GM12878 (cell line): Measurements from ENCODE around the gene ETV6. TPM values are rescaled to one million over a fixed set of nuclear protein-coding genes. Genes with fewer than 3 reads are reported as not detected.

Experiments used
- ATAC-seq: fragments of 200-7000 bp; cut with Tn5 transposase; 3 replicates; pipeline ENCODE4 v1.9.1; 2020; ENCODE audit warnings: mild to moderate bottlenecking, moderate library complexity
- BruUV-seq: library from RNA; stranded (reverse); fragments of 400-500 nt; replicated peaks from 2 replicates; lab custom pipeline; 2021; lab: Mats Ljungman, UMichigan
- CTCF ChIA-PET: fragments of 300-600 bp; sonication (Branson Sonifier 250); formaldehyde crosslinking; extraction: SDS; loops from one replicate; lab custom pipeline; 2021; ENCODE audit warnings: inconsistent platforms; lab: Yijun Ruan, JAX
- POLR2A ChIA-PET: fragments of 350-600 bp; formaldehyde crosslinking; extraction: SDS; loops from one replicate; lab custom pipeline; 2021; ENCODE audit warnings: inconsistent platforms; lab: Charles Lee
- RAD21 ChIA-PET: fragments of 300-600 bp; sonication (Branson Sonifier 250); formaldehyde crosslinking; loops from one replicate; lab custom pipeline; 2023; ENCODE audit warnings: antibody characterized with exemption; ENCODE audit not compliant: unreplicated experiment; lab: Charles Lee
- SMC1A ChIA-PET: fragments of 300-600 bp; sonication (Branson Sonifier 250); formaldehyde crosslinking; loops from one replicate; lab custom pipeline; 2023; ENCODE audit not compliant: unreplicated experiment, uncharacterized antibody; lab: Charles Lee
- DNase-seq: peaks from one replicate; pipeline ENCODE4 v3.0.0-alpha.2; 2011; ENCODE audit warnings: low read depth, low spot score
- FAIRE-seq: peaks from 3 replicates; lab custom pipeline; 2011; peaks lifted over from hg19 to GRCh38; lab: Jason Lieb, UNC
- H2AFZ ChIP-seq: 2 replicates; pipeline ENCODE4 v1.6.0; 2011; ENCODE audit warnings: low read depth, low read length, control low read depth; ENCODE audit not compliant: control insufficient read depth
- H3K27ac ChIP-seq: 2 replicates; pipeline ENCODE4 v1.5.1; 2011; ENCODE audit warnings: control low read depth; ENCODE audit not compliant: control insufficient read depth, insufficient read depth
- H3K27me3 ChIP-seq, 2 experiments: replicated peaks in 1 of 2; 2 replicates each; pipeline versions ENCODE4 v1.6.0 to v1.6.1; 2011; ENCODE audit warnings: low read length in 1 of 2; ENCODE audit not compliant: control insufficient read depth in 2 of 2, insufficient read depth in 2 of 2
- H3K36me3 ChIP-seq, 2 experiments: 2 replicates each; pipeline ENCODE4 v1.5.1; 2011; ENCODE audit warnings: low read length in 1 of 2; ENCODE audit not compliant: control insufficient read depth in 2 of 2, insufficient read depth in 2 of 2
- H3K4me1 ChIP-seq: 2 replicates; pipeline ENCODE4 v1.6.1; 2011; ENCODE audit warnings: mild to moderate bottlenecking, low read length, moderate library complexity, mixed read lengths; ENCODE audit not compliant: control insufficient read depth, insufficient read depth
- H3K4me2 ChIP-seq: 2 replicates; pipeline ENCODE4 v1.6.0; 2011; ENCODE audit warnings: control low read depth; ENCODE audit not compliant: control insufficient read depth, insufficient read depth
- H3K4me3 ChIP-seq: fragments of 200-600 bp; sonication (generic); 2 replicates; pipeline ENCODE4 v1.5.1; 2016
- H3K79me2 ChIP-seq: 2 replicates; pipeline ENCODE4 v1.6.0; 2011; ENCODE audit warnings: low read length; ENCODE audit not compliant: control insufficient read depth, insufficient read depth
- H3K9ac ChIP-seq: 2 replicates; pipeline ENCODE4 v1.8.0; 2011; ENCODE audit warnings: low read length, control low read depth, mixed read lengths; ENCODE audit not compliant: control insufficient read depth, insufficient read depth
- H3K9me3 ChIP-seq: replicated peaks from 3 replicates; pipeline ENCODE4 v1.5.1; 2011; ENCODE audit warnings: mild to moderate bottlenecking, low read length; ENCODE audit not compliant: control insufficient read depth, insufficient read depth
- H4K20me1 ChIP-seq: 2 replicates; pipeline ENCODE4 v1.6.0; 2011; ENCODE audit not compliant: control insufficient read depth, insufficient read depth
- EED ChIP-seq: sonication (generic); IDR thresholded peaks from 2 replicates; pipeline ENCODE4 v1.6.1; 2016; ENCODE audit warnings: antibody characterized with exemption, low read depth
- ETV6 ChIP-seq, 2 experiments: fragments of 450-650 bp in 1 of 2; IDR thresholded peaks in 1 of 2; conservative IDR thresholded peaks in 1 of 2; 2 replicates each; pipeline ENCODE4 v1.6.1; 2014; ENCODE audit warnings: antibody characterized with exemption in 1 of 2, borderline replicate concordance in 1 of 2, low read depth in 1 of 2, mild to moderate bottlenecking in 1 of 2, moderate library complexity in 1 of 2
- HDAC2 ChIP-seq: fragments of 200-600 bp; sonication (generic); IDR thresholded peaks from 2 replicates; pipeline ENCODE4 v1.6.1; 2017
- LARP7 ChIP-seq: fragments of 450-650 bp; IDR thresholded peaks from 2 replicates; pipeline ENCODE4 v1.6.1; 2017; ENCODE audit warnings: mild to moderate bottlenecking
- MTA2 ChIP-seq: fragments of 450-650 bp; IDR thresholded peaks from 2 replicates; pipeline ENCODE4 v1.6.1; 2016; ENCODE audit warnings: low read depth, mild to moderate bottlenecking, moderate library complexity
- NFYB ChIP-seq: IDR thresholded peaks from 2 replicates; pipeline ENCODE4 v1.6.1; 2011; ENCODE audit warnings: low read depth, mild to moderate bottlenecking, low read length, improper control_type of control experiment, moderate library complexity; ENCODE audit not compliant: insufficient read depth
- RAD21 ChIP-seq: IDR thresholded peaks from 2 replicates; pipeline ENCODE4 v1.6.1; 2011; ENCODE audit warnings: mild to moderate bottlenecking, low read depth, low read length, moderate library complexity; ENCODE audit not compliant: insufficient read depth
- RAD51 ChIP-seq: fragments of 450-650 bp; IDR thresholded peaks from 2 replicates; pipeline ENCODE4 v1.6.1; 2016; ENCODE audit warnings: moderate library complexity, mild to moderate bottlenecking, inconsistent platforms
- RFX5 ChIP-seq: IDR thresholded peaks from 2 replicates; pipeline ENCODE4 v1.6.1; 2011; ENCODE audit warnings: low read depth, low read length, improper control_type of control experiment
- RUNX3 ChIP-seq: IDR thresholded peaks from 2 replicates; pipeline ENCODE4 v1.6.1; 2012; ENCODE audit warnings: low read length, inconsistent platforms
- SMAD5 ChIP-seq: IDR thresholded peaks from 2 replicates; pipeline ENCODE4 v1.6.1; 2016; ENCODE audit warnings: antibody characterized with exemption, low read depth
- SPI1 ChIP-seq: IDR thresholded peaks from 2 replicates; pipeline ENCODE4 v1.6.1; 2011; ENCODE audit warnings: low read depth, mild to moderate bottlenecking, low read length, moderate library complexity, borderline replicate concordance; ENCODE audit not compliant: insufficient read depth
- WGBS: methylation state at CpG from one replicate; pipeline ENCODE4 v1.1.6; 2016; ENCODE audit warnings: low lambda C conversion rate; ENCODE audit not compliant: insufficient replicate concordance, insufficient coverage; ENCODE audit errors: missing lambda C conversion rate; 5-methylcytosine and 5-hydroxymethylcytosine counted together
- in situ Hi-C: fragments of 300-500 bp; cut with MboI; formaldehyde crosslinking; loops from 9 replicates; pipeline ENCODE4 v1.14.3; 2018; ENCODE audit warnings: mixed read lengths
- intact Hi-C: fragments of 100-400 bp; cut with micrococcal nuclease; formaldehyde crosslinking; loops from one replicate; pipeline ENCODE4 v1.14.2; 2022; ENCODE audit not compliant: unreplicated experiment
- polyA plus RNA-seq, 11 experiments: library from polyadenylated mRNA; depleted of rRNA in 4 of 11; unstranded in 6 of 11; stranded (reverse) in 5 of 11; fragments of >200 nt; fragmentation: Nextera tagmentation in 4 of 11; fragmentation: Illumina TruSeq in 1 of 11; extraction: Ambion mirVana in 4 of 11; extraction: Trizol in 1 of 11; gene quantifications; 1 replicate in 1 of 11; 2 replicates in 10 of 11; pipeline versions ENCODE4 v1.2.1 to v1.2.3, GENCODE V29; 2011 to 2016; ENCODE audit warnings: inconsistent platforms in 2 of 11, missing spikeins in 2 of 11, low read depth in 1 of 11
- total RNA-seq, 4 experiments: library from RNA; depleted of rRNA in 3 of 4; stranded (reverse); fragments of >200 nt in 3 of 4; fragmentation: Illumina TruSeq in 1 of 4; extraction: Trizol in 1 of 4; gene quantifications; 2 replicates each; pipeline versions ENCODE4 v1.2.1 to v1.2.3, GENCODE V29; 2013 to 2021
- TF ChIP-seq, protein P1 (sequence below): fragments of 450-650 bp; IDR thresholded peaks from 2 replicates; pipeline ENCODE4 v1.6.1; 2017; ENCODE audit warnings: mild to moderate bottlenecking
- TF ChIP-seq, protein P2 (sequence below): IDR thresholded peaks from 2 replicates; pipeline ENCODE4 v1.6.1; 2011; ENCODE audit warnings: mild to moderate bottlenecking, low read depth, low read length, moderate library complexity; ENCODE audit not compliant: insufficient replicate concordance
- TF ChIP-seq, protein P3 (sequence below): IDR thresholded peaks from 2 replicates; pipeline ENCODE4 v1.6.1; 2012; ENCODE audit warnings: mild to moderate bottlenecking, low read depth, low read length

ETV6 gene
- total and polyA plus RNA-seq, 10 of the 15 experiments (the other 5 are each of a cell fraction or from before 2014, with no cell fraction given) = 6.6 to 74.8 (median 24.6) TPM

DNA sequence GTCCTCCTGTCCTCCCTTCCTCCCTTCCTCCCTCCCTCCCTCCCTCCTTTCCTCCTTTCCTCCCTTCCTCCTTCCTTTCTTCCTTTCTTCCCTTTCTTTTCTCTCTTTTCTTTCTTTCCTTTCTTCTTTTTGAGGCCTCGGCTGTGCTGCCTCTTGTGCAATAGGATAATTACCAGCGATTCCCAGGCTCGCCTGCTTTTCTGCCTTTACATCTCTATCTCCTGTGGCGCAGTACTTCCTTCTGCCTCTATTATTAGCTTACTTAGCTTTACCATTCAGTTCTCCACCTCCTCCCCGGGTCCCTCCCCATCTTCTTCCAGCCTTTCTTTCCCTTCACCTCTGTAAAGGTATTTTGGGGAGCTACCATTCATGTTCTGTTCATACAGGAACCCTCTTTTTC lies 19.9 kb downstream of the ETV6 start (continued):
- no peak for TF ChIP-seq RAD21

DNA sequence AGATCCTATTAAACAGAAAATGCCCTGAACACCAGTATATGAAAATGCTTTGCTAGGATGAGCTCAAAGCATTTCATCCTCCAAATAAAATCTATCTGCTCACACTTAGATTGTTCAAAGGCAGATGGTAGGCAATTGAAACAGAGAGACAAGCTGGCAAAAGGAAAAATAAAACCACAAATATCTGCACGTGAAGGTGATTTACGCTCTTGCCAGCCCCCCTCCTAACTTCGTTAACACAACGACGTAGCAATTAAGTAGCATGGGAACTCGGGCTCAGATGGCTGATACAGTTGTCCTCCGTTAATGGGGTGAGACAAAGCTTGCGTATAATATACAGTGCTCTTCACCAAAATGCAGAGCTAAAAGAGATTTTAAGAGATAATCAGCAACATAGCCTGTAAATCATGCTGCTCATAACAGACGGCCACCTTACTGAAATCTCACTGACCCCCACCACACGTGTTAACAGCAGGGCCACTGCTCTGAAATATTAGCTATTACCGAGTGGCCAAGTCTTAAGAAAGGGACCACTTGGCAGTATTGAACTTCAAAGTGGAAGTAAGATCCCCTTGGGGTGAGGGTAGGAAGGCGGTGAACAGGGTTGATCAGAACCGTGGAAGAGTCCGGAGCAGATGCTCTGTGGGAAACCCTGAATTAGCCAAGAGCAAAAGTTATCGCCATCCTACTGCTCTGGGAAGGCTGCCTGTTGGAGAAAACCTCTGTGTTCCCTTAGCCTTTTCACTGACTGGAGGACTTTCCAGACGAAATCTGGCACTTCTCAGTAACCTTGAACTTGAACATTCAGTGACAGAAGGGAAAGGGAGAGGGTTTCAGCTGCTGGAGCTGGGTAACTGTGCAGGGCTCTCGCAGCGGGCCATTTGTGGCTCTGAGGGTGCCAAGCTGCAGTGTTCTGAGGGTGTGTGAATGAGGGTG lies 23.1 kb downstream of the ETV6 start:
- DNase-seq (no peak), FAIRE-seq (no peak), ATAC-seq (no peak)
- SMC1A ChIA-PET = interaction anchor here (0.6 to 6.9 kb wide), 6 partner anchors 9 to 420 kb away, joined by 3 to 32 read pairs (median 4); no protein-coding TSS in a partner anchor
- no peak overlapping the region for H3K27ac ChIP-seq
- CTCF ChIA-PET = interaction anchor here (0.9 kb wide), 1 partner anchor 14 kb away, joined by 4 read pairs; no protein-coding TSS in a partner anchor
- peaks cover 2 to 11% of the 10 kb centered on the region in 2 experiments for H3K36me3 ChIP-seq
- H3K9me3 ChIP-seq = no peaks in the 10 kb centered on the region
- H3K79me2 ChIP-seq = peaks cover 100% of the 10 kb centered on the region
- in situ Hi-C loops (no loop called here), intact Hi-C loops (no loop called here)
- RAD21 ChIA-PET = interaction anchor here (1.1 to 1.3 kb wide), 2 partner anchors 12 to 16 kb away, joined by 3 read pairs; no protein-coding TSS in a partner anchor
- H3K4me3 ChIP-seq = no peak overlapping the region
- BruUV-seq = TSS peak; percentile 16
- POLR2A ChIA-PET = interaction anchor here (0.6 to 1.6 kb wide), 3 partner anchors 12 to 195 kb away, joined by 3 to 6 read pairs (median 5); no protein-coding TSS in a partner anchor
- no peak overlapping the region for H2AFZ ChIP-seq
- H3K4me1 ChIP-seq = peaks cover 6% of the 10 kb centered on the region
- H3K27me3 ChIP-seq = no peaks in the 10 kb centered on the region
- H4K20me1 ChIP-seq = peaks cover 14% of the 10 kb centered on the region
- no peak overlapping the region for H3K4me2 ChIP-seq
- 85% methylated on average over 18 of the region's 18 CpGs for WGBS
- H3K9ac ChIP-seq = no peak overlapping the region
- no peak for TF ChIP-seq EED
- TF ChIP-seq, protein P1, sequence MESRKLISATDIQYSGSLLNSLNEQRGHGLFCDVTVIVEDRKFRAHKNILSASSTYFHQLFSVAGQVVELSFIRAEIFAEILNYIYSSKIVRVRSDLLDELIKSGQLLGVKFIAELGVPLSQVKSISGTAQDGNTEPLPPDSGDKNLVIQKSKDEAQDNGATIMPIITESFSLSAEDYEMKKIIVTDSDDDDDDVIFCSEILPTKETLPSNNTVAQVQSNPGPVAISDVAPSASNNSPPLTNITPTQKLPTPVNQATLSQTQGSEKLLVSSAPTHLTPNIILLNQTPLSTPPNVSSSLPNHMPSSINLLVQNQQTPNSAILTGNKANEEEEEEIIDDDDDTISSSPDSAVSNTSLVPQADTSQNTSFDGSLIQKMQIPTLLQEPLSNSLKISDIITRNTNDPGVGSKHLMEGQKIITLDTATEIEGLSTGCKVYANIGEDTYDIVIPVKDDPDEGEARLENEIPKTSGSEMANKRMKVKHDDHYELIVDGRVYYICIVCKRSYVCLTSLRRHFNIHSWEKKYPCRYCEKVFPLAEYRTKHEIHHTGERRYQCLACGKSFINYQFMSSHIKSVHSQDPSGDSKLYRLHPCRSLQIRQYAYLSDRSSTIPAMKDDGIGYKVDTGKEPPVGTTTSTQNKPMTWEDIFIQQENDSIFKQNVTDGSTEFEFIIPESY = no peak
- no peak for TF ChIP-seq HDAC2
- no peak for TF ChIP-seq NFYB
- TF ChIP-seq RFX5 = no peak
- TF ChIP-seq ETV6 (conservative IDR thresholded peaks at IDR 0.05 in 1 of 2, IDR thresholded peaks at IDR 0.05 in 1 of 2; ENCODE audit: borderline replicate concordance in 1 of 2, low read depth in 1 of 2) = no peak
- no peak for TF ChIP-seq SMAD5
- no peak for TF ChIP-seq RUNX3
- no peak for TF ChIP-seq LARP7
- TF ChIP-seq, protein P2, sequence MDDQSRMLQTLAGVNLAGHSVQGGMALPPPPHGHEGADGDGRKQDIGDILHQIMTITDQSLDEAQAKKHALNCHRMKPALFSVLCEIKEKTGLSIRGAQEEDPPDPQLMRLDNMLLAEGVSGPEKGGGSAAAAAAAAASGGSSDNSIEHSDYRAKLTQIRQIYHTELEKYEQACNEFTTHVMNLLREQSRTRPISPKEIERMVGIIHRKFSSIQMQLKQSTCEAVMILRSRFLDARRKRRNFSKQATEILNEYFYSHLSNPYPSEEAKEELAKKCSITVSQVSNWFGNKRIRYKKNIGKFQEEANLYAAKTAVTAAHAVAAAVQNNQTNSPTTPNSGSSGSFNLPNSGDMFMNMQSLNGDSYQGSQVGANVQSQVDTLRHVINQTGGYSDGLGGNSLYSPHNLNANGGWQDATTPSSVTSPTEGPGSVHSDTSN = no peak
- TF ChIP-seq, protein P3, sequence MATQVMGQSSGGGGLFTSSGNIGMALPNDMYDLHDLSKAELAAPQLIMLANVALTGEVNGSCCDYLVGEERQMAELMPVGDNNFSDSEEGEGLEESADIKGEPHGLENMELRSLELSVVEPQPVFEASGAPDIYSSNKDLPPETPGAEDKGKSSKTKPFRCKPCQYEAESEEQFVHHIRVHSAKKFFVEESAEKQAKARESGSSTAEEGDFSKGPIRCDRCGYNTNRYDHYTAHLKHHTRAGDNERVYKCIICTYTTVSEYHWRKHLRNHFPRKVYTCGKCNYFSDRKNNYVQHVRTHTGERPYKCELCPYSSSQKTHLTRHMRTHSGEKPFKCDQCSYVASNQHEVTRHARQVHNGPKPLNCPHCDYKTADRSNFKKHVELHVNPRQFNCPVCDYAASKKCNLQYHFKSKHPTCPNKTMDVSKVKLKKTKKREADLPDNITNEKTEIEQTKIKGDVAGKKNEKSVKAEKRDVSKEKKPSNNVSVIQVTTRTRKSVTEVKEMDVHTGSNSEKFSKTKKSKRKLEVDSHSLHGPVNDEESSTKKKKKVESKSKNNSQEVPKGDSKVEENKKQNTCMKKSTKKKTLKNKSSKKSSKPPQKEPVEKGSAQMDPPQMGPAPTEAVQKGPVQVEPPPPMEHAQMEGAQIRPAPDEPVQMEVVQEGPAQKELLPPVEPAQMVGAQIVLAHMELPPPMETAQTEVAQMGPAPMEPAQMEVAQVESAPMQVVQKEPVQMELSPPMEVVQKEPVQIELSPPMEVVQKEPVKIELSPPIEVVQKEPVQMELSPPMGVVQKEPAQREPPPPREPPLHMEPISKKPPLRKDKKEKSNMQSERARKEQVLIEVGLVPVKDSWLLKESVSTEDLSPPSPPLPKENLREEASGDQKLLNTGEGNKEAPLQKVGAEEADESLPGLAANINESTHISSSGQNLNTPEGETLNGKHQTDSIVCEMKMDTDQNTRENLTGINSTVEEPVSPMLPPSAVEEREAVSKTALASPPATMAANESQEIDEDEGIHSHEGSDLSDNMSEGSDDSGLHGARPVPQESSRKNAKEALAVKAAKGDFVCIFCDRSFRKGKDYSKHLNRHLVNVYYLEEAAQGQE = no peak
- TF ChIP-seq RAD51 = no peak
- no peak for TF ChIP-seq MTA2
- TF ChIP-seq SPI1 = no peak
